Smooth muscle cell (in vitro differentiated cells): ENCODE results near the gene DHH. TPM values are rescaled to one million over a fixed set of nuclear protein-coding genes. Genes with fewer than 3 reads are reported as not detected.

Experiments used
- DNase-seq: peaks from one replicate; lab custom pipeline; 2025; ENCODE audit not compliant: unreplicated experiment; lab: John Stamatoyannopoulos, UW
- H2AFZ ChIP-seq: fragments of 200-600 bp; sonication (generic); 2 replicates; pipeline ENCODE4 v1.6.0; 2016; ENCODE audit warnings: antibody characterized with exemption, low read depth, mild to moderate bottlenecking
- H3F3A ChIP-seq: fragments of 200-600 bp; sonication (generic); 2 replicates; pipeline ENCODE4 v1.6.0; 2017; ENCODE audit warnings: antibody characterized with exemption, low read depth
- H3K27ac ChIP-seq: fragments of 200-600 bp; sonication (generic); 2 replicates; pipeline ENCODE4 v1.5.1; 2016; ENCODE audit warnings: low read depth, mild to moderate bottlenecking
- H3K27me3 ChIP-seq: fragments of 200-600 bp; sonication (generic); 2 replicates; pipeline ENCODE4 v1.6.1; 2016; ENCODE audit warnings: low read depth, mild to moderate bottlenecking
- H3K36me3 ChIP-seq: fragments of 200-600 bp; sonication (generic); 2 replicates; pipeline ENCODE4 v1.5.1; 2016; ENCODE audit warnings: low read depth
- H3K4me1 ChIP-seq: fragments of 200-600 bp; sonication (generic); 2 replicates; pipeline ENCODE4 v1.5.1; 2016; ENCODE audit warnings: low read depth
- H3K4me2 ChIP-seq: fragments of 200-600 bp; sonication (generic); 2 replicates; pipeline ENCODE4 v1.6.0; 2016; ENCODE audit warnings: mild to moderate bottlenecking
- H3K4me3 ChIP-seq: fragments of 200-600 bp; sonication (generic); 2 replicates; pipeline ENCODE4 v1.5.1; 2016; ENCODE audit warnings: mild to moderate bottlenecking
- H3K79me2 ChIP-seq: fragments of 200-600 bp; sonication (generic); 2 replicates; pipeline ENCODE4 v1.6.0; 2016; ENCODE audit warnings: low read depth, mild to moderate bottlenecking
- H3K9ac ChIP-seq: fragments of 200-600 bp; sonication (generic); 2 replicates; pipeline ENCODE4 v1.6.0; 2016; ENCODE audit warnings: low read depth
- H3K9me3 ChIP-seq: fragments of 200-600 bp; sonication (generic); replicated peaks from 2 replicates; pipeline ENCODE4 v1.5.1; 2016; ENCODE audit warnings: low read depth
- H4K20me1 ChIP-seq: fragments of 200-600 bp; sonication (generic); 2 replicates; pipeline ENCODE4 v1.6.0; 2016; ENCODE audit warnings: low read depth
- CTCF ChIP-seq: fragments of 200-600 bp; sonication (generic); IDR thresholded peaks from 2 replicates; pipeline ENCODE4 v1.5.1; 2017; ENCODE audit warnings: borderline replicate concordance, mild to moderate bottlenecking, antibody characterized with exemption; ENCODE audit not compliant: insufficient read depth, poor library complexity, severe bottlenecking
- WGBS: methylation state at CpG from one replicate; pipeline ENCODE4 v1.1.7; 2016; ENCODE audit warnings: low lambda C conversion rate; 5-methylcytosine and 5-hydroxymethylcytosine counted together
- polyA plus RNA-seq: library from polyadenylated mRNA; unstranded; fragments of >200 nt; fragmentation: Nextera tagmentation; extraction: Ambion mirVana; gene quantifications from 2 replicates; pipeline ENCODE4 v1.2.1, GENCODE V29; 2016
- small RNA-seq: library from RNA; depleted of rRNA; stranded (forward); fragments of <200 nt; gene quantifications from one replicate; pipeline ENCODE3, GENCODE V24; 2014
- total RNA-seq: library from RNA; depleted of rRNA; stranded (reverse); fragments of >200 nt; gene quantifications from 2 replicates; pipeline ENCODE4 v1.2.3, GENCODE V29; 2014

Gene DHH
- total and polyA plus RNA-seq, 2 experiments from 2014 or later: 0.04 TPM; not detected in 1

GRCh38 chr12:49038291-49038955 is 56.2 kb downstream of the DHH start:
- Histone ChIP-seq H3K27me3 (no peaks in the 10 kb centered on the region), H4K20me1 (peaks cover 27% of the 10 kb centered on the region), H3K9me3 (no peaks in the 10 kb centered on the region), H3K4me2 (no peak overlapping the region), H3F3A (no peaks in the 10 kb centered on the region), H3K36me3 (peaks cover 6% of the 10 kb centered on the region), H3K79me2 (peaks cover 6% of the 10 kb centered on the region), H3K27ac (no peak overlapping the region), H3K4me1 (no peaks in the 10 kb centered on the region), H3K4me3 (no peak overlapping the region), H3K9ac (no peak overlapping the region), H2AFZ (no peak overlapping the region)
- DNase-seq: no peak
- WGBS: 97% methylated on average over 20 of the region's 20 CpGs
- no peak for TF ChIP-seq CTCF

- Histone ChIP-seq H3F3A (no peaks in the 10 kb centered on the region), H3K27me3 (no peaks in the 10 kb centered on the region), H3K9me3 (no peaks in the 10 kb centered on the region), H3K79me2 (peaks cover 6% of the 10 kb centered on the region), H2AFZ (no peak overlapping the region), H3K4me1 (no peaks in the 10 kb centered on the region), H3K36me3 (peaks cover 8% of the 10 kb centered on the region), H3K27ac (no peak overlapping the region), H3K9ac (no peak overlapping the region), H4K20me1 (peaks cover 28% of the 10 kb centered on the region), H3K4me3 (no peak overlapping the region), H3K4me2 (no peak overlapping the region)
- WGBS: over 99% methylated on average over 7 of the region's 7 CpGs
- no peak for TF ChIP-seq CTCF
- no peak for DNase-seq
These were observed 56.7 kb downstream of the DHH start for GRCh38 chr12:49037947-49038237.

GRCh38 chr12:49037111-49037946 is 57.3 kb downstream of the DHH start:
- peaks cover 8% of the 10 kb centered on the region for H3K36me3 ChIP-seq
- no peaks in the 10 kb centered on the region for H3K27me3 ChIP-seq
- no peak overlapping the region for H3K9ac ChIP-seq
- no peak for TF ChIP-seq CTCF
- H3K4me2 ChIP-seq: no peak overlapping the region
- H3K4me3 ChIP-seq: no peak overlapping the region
- H3K4me1 ChIP-seq: no peaks in the 10 kb centered on the region
- no peak overlapping the region for H2AFZ ChIP-seq
- H3F3A ChIP-seq: no peaks in the 10 kb centered on the region
- H3K9me3 ChIP-seq: no peaks in the 10 kb centered on the region
- 100% methylated on average over 9 of the region's 9 CpGs for WGBS
- peaks cover 29% of the 10 kb centered on the region for H4K20me1 ChIP-seq
- DNase-seq: no peak
- H3K27ac ChIP-seq: no peak overlapping the region
- H3K79me2 ChIP-seq: peaks cover 6% of the 10 kb centered on the region

Small RNA genes lying within 50 kb of the gene (small RNA-seq; reads per million reads assigned to genes)
- gene RF00019: not detected

Other genes starting within 250 kb of the DHH start
- 51.7 and 68.9 TPM in 2 replicates for gene DDX23, start 242.6 kb downstream of the DHH start, total RNA-seq
- 41.6 and 44.9 TPM in 2 replicates for gene DDX23, start 242.6 kb downstream of the DHH start, polyA plus RNA-seq
- gene RND1, start 228.9 kb downstream of the DHH start, total RNA-seq: 0.13 TPM in 1 of 2 replicates, not detected in the other
- gene RND1, start 228.9 kb downstream of the DHH start, polyA plus RNA-seq: 0.50 and 1.6 TPM in 2 replicates
- 36.1 and 55.7 TPM in 2 replicates for gene FKBP11, start 169.3 kb downstream of the DHH start, total RNA-seq
- gene FKBP11, start 169.3 kb downstream of the DHH start, polyA plus RNA-seq: 190 and 217 TPM in 2 replicates
- gene ARF3, start 137.3 kb downstream of the DHH start, total RNA-seq: 57.0 and 59.9 TPM in 2 replicates
- 53.3 and 67.7 TPM in 2 replicates for gene ARF3, start 137.3 kb downstream of the DHH start, polyA plus RNA-seq
- gene WNT10B, start 123.1 kb downstream of the DHH start, total RNA-seq: 0.13 and 0.49 TPM in 2 replicates
- gene WNT10B, start 123.1 kb downstream of the DHH start, polyA plus RNA-seq: 0.14 and 1.2 TPM in 2 replicates
- not detected in 2 replicates for gene WNT1, start 116.5 kb downstream of the DHH start, total RNA-seq
- gene WNT1, start 116.5 kb downstream of the DHH start, polyA plus RNA-seq: not detected in 2 replicates
- gene DDN, start 95.4 kb downstream of the DHH start, total RNA-seq: 0.13 and 1.8 TPM in 2 replicates
- 0.03 and 1.2 TPM in 2 replicates for gene DDN, start 95.4 kb downstream of the DHH start, polyA plus RNA-seq
- gene PRKAG1, start 76.0 kb downstream of the DHH start, total RNA-seq: 61.5 and 62.6 TPM in 2 replicates
- gene PRKAG1, start 76.0 kb downstream of the DHH start, polyA plus RNA-seq: 39.4 and 42.5 TPM in 2 replicates
- gene KMT2D, start 34.0 kb downstream of the DHH start, total RNA-seq: 22.8 and 25.9 TPM in 2 replicates
- 24.6 and 37.2 TPM in 2 replicates for gene KMT2D, start 34.0 kb downstream of the DHH start, polyA plus RNA-seq
- 0.76 and 1.3 TPM in 2 replicates for gene RHEBL1, start 24.8 kb downstream of the DHH start, total RNA-seq
- gene RHEBL1, start 24.8 kb downstream of the DHH start, polyA plus RNA-seq: 2.1 TPM in 2 replicates
- 32.4 and 57.3 TPM in 2 replicates for gene LMBR1L, start 16.0 kb upstream of the DHH start, total RNA-seq
- 49.5 and 61.8 TPM in 2 replicates for gene LMBR1L, start 16.0 kb upstream of the DHH start, polyA plus RNA-seq
- gene TUBA1B, start 36.6 kb upstream of the DHH start, total RNA-seq: 1,427 and 1,487 TPM in 2 replicates
- 1,057 and 1,405 TPM in 2 replicates for gene TUBA1B, start 36.6 kb upstream of the DHH start, polyA plus RNA-seq
- 1,161 and 1,305 TPM in 2 replicates for gene TUBA1A, start 94.3 kb upstream of the DHH start, total RNA-seq
- 981 and 1,375 TPM in 2 replicates for gene TUBA1A, start 94.3 kb upstream of the DHH start, polyA plus RNA-seq
- gene TUBA1C, start 170.3 kb upstream of the DHH start, total RNA-seq: 538 and 586 TPM in 2 replicates
- 280 and 284 TPM in 2 replicates for gene TUBA1C, start 170.3 kb upstream of the DHH start, polyA plus RNA-seq
- gene PRPH, start 200.3 kb upstream of the DHH start, total RNA-seq: not detected in 2 replicates
- gene PRPH, start 200.3 kb upstream of the DHH start, polyA plus RNA-seq: 0.43 TPM in 1 of 2 replicates, not detected in the other
- 2.6 and 3.7 TPM in 2 replicates for gene TROAP, start 228.5 kb upstream of the DHH start, total RNA-seq
- 8.5 and 10.2 TPM in 2 replicates for gene TROAP, start 228.5 kb upstream of the DHH start, polyA plus RNA-seq
- gene C1QL4, start 242.4 kb upstream of the DHH start, total RNA-seq: not detected in 2 replicates
- gene C1QL4, start 242.4 kb upstream of the DHH start, polyA plus RNA-seq: 0.09 TPM in 1 of 2 replicates, not detected in the other